Adrenal gland (tissue), 12 donors: ENCODE results near the gene SLC43A3. TPM values are rescaled to one million over a fixed set of nuclear protein-coding genes. Genes with fewer than 3 reads are reported as not detected.

Experiments
- DNase-seq, 7 donors: peaks; one replicate each; pipeline ENCODE4 v3.0.0-alpha.2; 2019 to 2020
- H3K27ac ChIP-seq, 5 donors: fragments of 200-600 bp; sonication (generic) in 4 of 5; 1 replicate in 3 of 5; 2 replicates in 2 of 5; pipeline versions ENCODE4 v1.5.1 to v1.8.0; 2016 to 2020; ENCODE audit warnings: mild to moderate bottlenecking in 1 of 5
- H3K27me3 ChIP-seq: fragments of 200-600 bp; 2 replicates; pipeline ENCODE4 v1.8.0; 2021
- H3K36me3 ChIP-seq, 2 donors: fragments of 200-600 bp; replicated peaks in 1 of 2; 1 replicate in 1 of 2; 2 replicates in 1 of 2; pipeline versions ENCODE4 v1.5.1 to v1.8.0; 2018 to 2022
- H3K4me1 ChIP-seq, 2 donors: fragments of 200-600 bp; replicated peaks in 1 of 2; 1 replicate in 1 of 2; 2 replicates in 1 of 2; pipeline versions ENCODE4 v1.5.1 to v1.8.0; 2018 to 2021
- H3K4me3 ChIP-seq, 4 donors: fragments of 200-600 bp; sonication (generic) in 3 of 4; one replicate each; pipeline ENCODE4 v1.5.1; 2016 to 2018
- H3K9me3 ChIP-seq, 3 donors: fragments of 200-600 bp; sonication (generic) in 1 of 3; replicated peaks in 1 of 3; 1 replicate in 2 of 3; 2 replicates in 1 of 3; pipeline versions ENCODE4 v1.5.1 to v1.8.0; 2016 to 2021
- CTCF ChIP-seq, 6 experiments: fragments of 450-650 bp in 4 of 6; fragments of 200-600 bp in 2 of 6; sonication (generic) in 1 of 6; IDR thresholded peaks; 1 replicate in 5 of 6; 2 replicates in 1 of 6; pipeline versions ENCODE4 v1.5.1 to v1.8.0; 2016 to 2021; ENCODE audit warnings: antibody characterized with exemption in 6 of 6, mild to moderate bottlenecking in 2 of 6, moderate library complexity in 1 of 6
- POLR2A ChIP-seq, 2 donors: fragments of 450-650 bp; IDR thresholded peaks; one replicate each; pipeline ENCODE4 v1.6.1; 2017; ENCODE audit warnings: antibody characterized with exemption in 2 of 2, mild to moderate bottlenecking in 2 of 2, moderate library complexity in 1 of 2
- WGBS, 4 donors: extraction: QIAGEN DNeasy Blood & Tissue Kit in 2 of 4; methylation state at CpG; one replicate each; pipeline versions ENCODE4 v1.1.5 to v1.1.7; 2013 to 2017; 5-methylcytosine and 5-hydroxymethylcytosine counted together
- intact Hi-C, 2 donors: fragments of 100-400 bp; cut with DNase I; formaldehyde crosslinking; loops; one replicate each; pipeline versions ENCODE4 v1.14.1 to v1.15.0; 2022 to 2023
- polyA plus RNA-seq, 3 donors: library from polyadenylated mRNA; stranded (reverse); fragments of 200-250 nt in 2 of 3; fragments of 350-450 nt in 1 of 3; fragmentation: Illumina TruSeq in 1 of 3; extraction: RNeasy Lipid Tissue Mini Kit (QIAGEN cat#74804) in 1 of 3; gene quantifications; one replicate each; pipeline ENCODE4 v1.2.3, GENCODE V29; 2013 to 2014
- total RNA-seq, 9 donors: library from RNA; depleted of rRNA in 4 of 9; stranded (reverse); fragments of >200 nt in 4 of 9; fragments of 120-200 nt in 1 of 9; fragmentation: NEBNext Ultra II Directional in 1 of 9; extraction: Animal tissue kit (Norgen Biotek cat#: 25700) in 1 of 9; gene quantifications; one replicate each; pipeline versions ENCODE4 v1.1.0 to v1.2.4, GENCODE V29; 2013 to 2023
- donor health status: healthy with polysubstance abuse.
- donor health status: Bipolar disorder and iron deficiency.
- donor health status: DM: yes; HTN: yes; CAD: no.
- donor health status: DM: no; HTN: no; CAD: no.
- donor health status: DM: no; HTN: no; CAD: no.
- donor health status: DM: yes; HTN: yes; CAD: no.

SLC43A3 gene
- total and polyA plus RNA-seq, 12 donors = 14.0 to 72.7 (median 27.3) TPM

- H3K4me3 ChIP-seq = no peak overlapping the region
- H3K27me3 ChIP-seq = no peaks in the 10 kb centered on the region
- intact Hi-C loops = loop anchor here in 1 of 2 donors (10.0 kb wide), 1 partner anchor 127 kb away; no protein-coding TSS in a partner anchor
- 83 to 100% (median 89%) methylated on average over 3 of the region's 3 CpGs for WGBS, 4 donors
- TF ChIP-seq CTCF (IDR thresholded peaks at IDR 0.05) (no peak), POLR2A (IDR thresholded peaks at IDR 0.05) (no peak)
- H3K27ac ChIP-seq = no peak overlapping the region
- H3K36me3 ChIP-seq = no peaks in the 10 kb centered on the region
- peaks cover 7 to 16% of the 10 kb centered on the region in 2 donors for H3K4me1 ChIP-seq
- no peak for DNase-seq
- H3K9me3 ChIP-seq = no peaks in the 10 kb centered on the region
Measured at GRCh38 chr11:57471496-57471895, 44.6 kb upstream of the SLC43A3 start.

DNA sequence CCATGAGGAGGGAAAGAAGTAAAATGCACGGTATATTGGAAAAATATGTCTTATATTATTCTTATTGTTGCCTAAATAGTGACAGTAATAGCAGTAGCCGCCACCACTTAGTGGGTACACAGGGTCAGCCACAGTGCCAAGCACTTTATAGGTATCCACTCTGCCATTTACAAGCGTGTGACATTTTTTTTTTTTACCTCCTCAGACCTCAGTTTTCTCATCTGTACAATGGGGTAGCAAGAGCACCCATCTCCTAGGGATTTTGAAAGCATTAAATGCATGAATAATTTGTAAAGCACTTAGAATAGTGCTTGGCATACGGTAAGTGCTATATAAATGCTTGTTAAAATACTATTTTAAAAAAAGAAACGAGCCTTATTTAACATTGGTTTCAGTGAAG lies 42.3 kb upstream of the SLC43A3 start:
- Histone ChIP-seq H3K36me3 (no peaks in the 10 kb centered on the region), H3K4me1 (no peaks in the 10 kb centered on the region), H3K4me3 (no peak overlapping the region), H3K9me3 (no peaks in the 10 kb centered on the region), H3K27me3 (no peaks in the 10 kb centered on the region), H3K27ac (no peak overlapping the region)
- no peak for DNase-seq
- intact Hi-C loops = loop anchor here in 1 of 2 donors (10.0 kb wide), 1 partner anchor 176 kb away; the partner anchor contains the start of gene YPEL4
- WGBS, 4 donors = 69 to 78% (median 73%) methylated on average over 5 of the region's 5 CpGs
- no peak for TF ChIP-seq POLR2A (IDR thresholded peaks at IDR 0.05)
- TF ChIP-seq CTCF (IDR thresholded peaks at IDR 0.05) = no peak

DNA sequence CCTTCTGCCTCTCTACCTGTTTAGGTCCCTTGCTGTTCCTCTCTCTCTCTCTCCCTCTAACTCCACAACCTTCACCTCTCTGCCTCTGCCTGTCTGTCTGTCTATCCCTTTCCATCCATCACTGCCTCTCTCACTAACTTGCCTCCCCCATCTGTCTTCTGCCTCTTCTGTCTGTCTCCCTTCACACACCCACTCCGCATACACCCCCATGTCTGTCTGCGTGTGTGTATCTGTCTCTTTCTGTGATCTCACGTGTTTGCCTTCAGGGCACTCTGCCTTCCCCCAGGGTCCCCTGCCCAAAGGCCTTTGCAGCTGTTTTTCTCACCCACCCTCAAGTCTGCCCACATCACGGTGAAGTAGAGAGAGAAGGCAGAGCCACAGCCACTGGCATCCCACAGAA lies 41.4 kb upstream of the SLC43A3 start:
- Histone ChIP-seq H3K27ac (no peak overlapping the region), H3K27me3 (no peaks in the 10 kb centered on the region), H3K36me3 (no peaks in the 10 kb centered on the region), H3K4me3 (no peak overlapping the region), H3K9me3 (no peaks in the 10 kb centered on the region), H3K4me1 (no peaks in the 10 kb centered on the region)
- TF ChIP-seq POLR2A (IDR thresholded peaks at IDR 0.05) = no peak
- no peak for TF ChIP-seq CTCF (IDR thresholded peaks at IDR 0.05)
- WGBS, 4 donors = 76 to 89% (median 81%) methylated on average over 4 of the region's 4 CpGs
- intact Hi-C loops = loop anchor here in 1 of 2 donors (10.0 kb wide), 1 partner anchor 177 kb away; the partner anchor contains the start of gene YPEL4
- DNase-seq = no peak

GRCh38 chr11:57467508-57468157 lies 40.7 kb upstream of the SLC43A3 start:
- TF ChIP-seq CTCF (IDR thresholded peaks at IDR 0.05) (no peak), POLR2A (IDR thresholded peaks at IDR 0.05) (no peak)
- no peak overlapping the region for H3K27ac ChIP-seq
- H3K4me3 ChIP-seq = no peak overlapping the region
- intact Hi-C loops = loop anchor here in 1 of 2 donors (10.0 kb wide), 1 partner anchor 177 kb away; the partner anchor contains the start of gene YPEL4
- 82 to 85% (median 84%) methylated on average over 15 to 23 of the region's 23 CpGs for WGBS, 4 donors
- H3K27me3 ChIP-seq = no peaks in the 10 kb centered on the region
- no peaks in the 10 kb centered on the region for H3K36me3 ChIP-seq
- no peak for DNase-seq
- no peaks in the 10 kb centered on the region for H3K4me1 ChIP-seq
- H3K9me3 ChIP-seq = no peaks in the 10 kb centered on the region
